Liver (tissue), 9 donors: ENCODE results near the gene SLC25A48. TPM values are rescaled to one million over a fixed set of nuclear protein-coding genes. Genes with fewer than 3 reads are reported as not detected.

Experiments used
- DNase-seq: peaks from one replicate; pipeline ENCODE4 v3.0.0-alpha.2; 2017; ENCODE audit warnings: low spot score
- H3K27ac ChIP-seq, 2 donors: one replicate each; pipeline ENCODE4 v1.7.0; 2013; ENCODE audit warnings: inconsistent platforms in 2 of 2, low read length in 2 of 2, control low read depth in 1 of 2, low read depth in 1 of 2, mild to moderate bottlenecking in 1 of 2
- H3K27me3 ChIP-seq, 4 donors: one replicate each; pipeline versions ENCODE4 v1.6.1 to v1.7.0; 2013; ENCODE audit warnings: low read length in 3 of 4, inconsistent platforms in 1 of 4, mild to moderate bottlenecking in 1 of 4, moderate library complexity in 1 of 4; ENCODE audit not compliant: control insufficient read depth in 4 of 4, insufficient read depth in 4 of 4
- H3K36me3 ChIP-seq, 4 donors: one replicate each; pipeline versions ENCODE4 v1.6.1 to v1.7.0; 2013; ENCODE audit warnings: low read length in 3 of 4, mild to moderate bottlenecking in 3 of 4, low read depth in 1 of 4, moderate library complexity in 1 of 4; ENCODE audit not compliant: control insufficient read depth in 4 of 4, insufficient read depth in 3 of 4
- H3K4me1 ChIP-seq, 4 donors: one replicate each; pipeline versions ENCODE4 v1.6.1 to v1.7.0; 2013; ENCODE audit warnings: low read length in 3 of 4, mild to moderate bottlenecking in 3 of 4, moderate library complexity in 1 of 4; ENCODE audit not compliant: control insufficient read depth in 4 of 4, insufficient read depth in 4 of 4
- H3K4me3 ChIP-seq, 3 donors: one replicate each; pipeline versions ENCODE4 v1.6.1 to v1.7.0; 2013; ENCODE audit warnings: low read length in 3 of 3, control low read depth in 1 of 3, low read depth in 1 of 3, mild to moderate bottlenecking in 1 of 3
- H3K9ac ChIP-seq, 2 donors: one replicate each; pipeline ENCODE4 v1.7.0; 2013; ENCODE audit warnings: low read length in 2 of 2, mild to moderate bottlenecking in 2 of 2, moderate library complexity in 2 of 2, control low read depth in 1 of 2, low read depth in 1 of 2
- H3K9me3 ChIP-seq, 4 donors: one replicate each; pipeline versions ENCODE4 v1.6.1 to v1.7.0; 2013; ENCODE audit warnings: low read length in 3 of 4; ENCODE audit not compliant: control insufficient read depth in 4 of 4
- EGR1 ChIP-seq, 2 donors: IDR thresholded peaks; 2 replicates each; pipeline ENCODE4 v1.6.1; 2016 to 2018; ENCODE audit warnings: antibody characterized with exemption in 2 of 2, low read depth in 2 of 2
- FOXA2 ChIP-seq: IDR thresholded peaks from 2 replicates; pipeline ENCODE4 v1.6.1; 2016; ENCODE audit warnings: antibody characterized with exemption
- GABPA ChIP-seq, 2 donors: IDR thresholded peaks in 1 of 2; conservative IDR thresholded peaks in 1 of 2; 2 replicates each; pipeline ENCODE4 v1.6.1; 2016; ENCODE audit warnings: antibody characterized with exemption in 2 of 2, mild to moderate bottlenecking in 1 of 2, moderate library complexity in 1 of 2
- HNF4A ChIP-seq, 2 donors: conservative IDR thresholded peaks; 2 replicates each; pipeline ENCODE4 v1.6.1; 2016; ENCODE audit warnings: antibody characterized with exemption in 2 of 2, mild to moderate bottlenecking in 2 of 2
- HNF4G ChIP-seq: IDR thresholded peaks from 2 replicates; pipeline ENCODE4 v1.6.1; 2016; ENCODE audit warnings: antibody characterized with exemption
- JUND ChIP-seq, 2 donors: IDR thresholded peaks; 2 replicates each; pipeline ENCODE4 v1.6.1; 2016; ENCODE audit warnings: antibody characterized with exemption in 2 of 2
- NR2F2 ChIP-seq: IDR thresholded peaks from 2 replicates; pipeline ENCODE4 v1.6.1; 2016; ENCODE audit warnings: antibody characterized with exemption
- RAD21 ChIP-seq, 2 donors: IDR thresholded peaks; 2 replicates each; pipeline ENCODE4 v1.6.1; 2016; ENCODE audit warnings: antibody characterized with exemption in 2 of 2, mild to moderate bottlenecking in 2 of 2
- RXRA ChIP-seq, 2 donors: IDR thresholded peaks; 2 replicates each; pipeline ENCODE4 v1.6.1; 2017 to 2018; ENCODE audit warnings: antibody characterized with exemption in 2 of 2, mild to moderate bottlenecking in 1 of 2
- SP1 ChIP-seq: IDR thresholded peaks from 2 replicates; pipeline ENCODE4 v1.6.1; 2018; ENCODE audit warnings: antibody characterized with exemption, mild to moderate bottlenecking
- YY1 ChIP-seq: IDR thresholded peaks from 2 replicates; pipeline ENCODE4 v1.6.1; 2016; ENCODE audit warnings: antibody characterized with exemption, mild to moderate bottlenecking
- WGBS: extraction: QIAGEN DNeasy Blood & Tissue Kit; methylation state at CpG from one replicate; pipeline ENCODE4 v1.1.7; 2013; 5-methylcytosine and 5-hydroxymethylcytosine counted together
- polyA plus RNA-seq, 2 donors: library from polyadenylated mRNA; stranded (reverse) in 1 of 2; unstranded in 1 of 2; fragments of 200-250 nt in 1 of 2; fragments of >200 nt in 1 of 2; fragmentation: Nextera tagmentation in 1 of 2; extraction: Ambion mirVana in 1 of 2; gene quantifications; one replicate each; pipeline versions ENCODE4 v1.2.1 to v1.2.3, GENCODE V29; 2013 to 2015
- total RNA-seq, 2 donors: library from RNA; depleted of rRNA; stranded (reverse); fragments of >200 nt; gene quantifications; one replicate each; pipeline ENCODE4 v1.2.3, GENCODE V29; 2014
- TF ChIP-seq, protein P1 (sequence below): IDR thresholded peaks from 2 replicates; pipeline ENCODE4 v1.6.1; 2016; ENCODE audit warnings: antibody characterized with exemption
- TF ChIP-seq, protein P2 (sequence below): IDR thresholded peaks from 2 replicates; pipeline ENCODE4 v1.6.1; 2016; ENCODE audit warnings: antibody characterized with exemption
- TF ChIP-seq, protein P3 (sequence below): fragments of 150-350 bp; IDR thresholded peaks from 2 replicates; pipeline ENCODE4 v1.5.1; 2017; ENCODE audit warnings: improper control_type of control experiment, low read depth, low read length; ENCODE audit not compliant: missing input control
- donor health status: healthy.
- donor health status: healthy.
- donor health status: healthy.
- donor health status: healthy.
- donor health status: healthy.

SLC25A48 gene
- total and polyA plus RNA-seq, 4 donors, result 0.24 to 1.1 (median 0.72) TPM

DNA sequence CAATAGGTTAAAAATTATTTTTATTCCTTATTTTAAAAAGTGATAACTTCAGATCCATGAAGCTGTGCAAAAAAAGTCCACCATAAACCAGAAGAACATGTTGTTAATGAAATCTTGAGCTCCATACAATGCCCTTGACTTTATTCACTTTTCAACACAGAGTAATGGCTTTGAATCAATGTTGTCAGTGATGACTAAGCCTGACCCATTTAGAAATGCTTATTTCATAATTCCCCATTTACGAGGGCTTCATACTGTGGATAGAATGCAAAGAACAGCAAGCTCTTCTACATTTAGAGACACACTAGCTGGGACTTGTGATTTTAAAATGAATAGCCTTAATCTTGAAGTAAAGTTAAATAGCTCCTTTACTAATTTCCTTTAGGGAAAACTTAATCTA lies 86.9 kb downstream of the SLC25A48 start:
- no peak for DNase-seq
- Histone ChIP-seq H3K27ac (no peak overlapping the region), H3K4me3 (no peak overlapping the region), H3K9ac (no peak overlapping the region), H3K36me3 (no peaks in the 10 kb centered on the region), H3K9me3 (no peaks in the 10 kb centered on the region), H3K4me1 (no peaks in the 10 kb centered on the region), H3K27me3 (no peaks in the 10 kb centered on the region)
- WGBS, result 49% methylated on average over 1 of the region's 1 CpG
- TF ChIP-seq, protein P1, sequence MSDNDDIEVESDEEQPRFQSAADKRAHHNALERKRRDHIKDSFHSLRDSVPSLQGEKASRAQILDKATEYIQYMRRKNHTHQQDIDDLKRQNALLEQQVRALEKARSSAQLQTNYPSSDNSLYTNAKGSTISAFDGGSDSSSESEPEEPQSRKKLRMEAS, result no peak
- TF ChIP-seq GABPA (IDR thresholded peaks at IDR 0.05 in 1 of 2, conservative IDR thresholded peaks at IDR 0.05 in 1 of 2), result no peak
- no peak for TF ChIP-seq NR2F2
- no peak for TF ChIP-seq RXRA (IDR thresholded peaks at IDR 0.05)
- TF ChIP-seq, protein P2, sequence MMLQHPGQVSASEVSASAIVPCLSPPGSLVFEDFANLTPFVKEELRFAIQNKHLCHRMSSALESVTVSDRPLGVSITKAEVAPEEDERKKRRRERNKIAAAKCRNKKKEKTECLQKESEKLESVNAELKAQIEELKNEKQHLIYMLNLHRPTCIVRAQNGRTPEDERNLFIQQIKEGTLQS, result no peak

DNA sequence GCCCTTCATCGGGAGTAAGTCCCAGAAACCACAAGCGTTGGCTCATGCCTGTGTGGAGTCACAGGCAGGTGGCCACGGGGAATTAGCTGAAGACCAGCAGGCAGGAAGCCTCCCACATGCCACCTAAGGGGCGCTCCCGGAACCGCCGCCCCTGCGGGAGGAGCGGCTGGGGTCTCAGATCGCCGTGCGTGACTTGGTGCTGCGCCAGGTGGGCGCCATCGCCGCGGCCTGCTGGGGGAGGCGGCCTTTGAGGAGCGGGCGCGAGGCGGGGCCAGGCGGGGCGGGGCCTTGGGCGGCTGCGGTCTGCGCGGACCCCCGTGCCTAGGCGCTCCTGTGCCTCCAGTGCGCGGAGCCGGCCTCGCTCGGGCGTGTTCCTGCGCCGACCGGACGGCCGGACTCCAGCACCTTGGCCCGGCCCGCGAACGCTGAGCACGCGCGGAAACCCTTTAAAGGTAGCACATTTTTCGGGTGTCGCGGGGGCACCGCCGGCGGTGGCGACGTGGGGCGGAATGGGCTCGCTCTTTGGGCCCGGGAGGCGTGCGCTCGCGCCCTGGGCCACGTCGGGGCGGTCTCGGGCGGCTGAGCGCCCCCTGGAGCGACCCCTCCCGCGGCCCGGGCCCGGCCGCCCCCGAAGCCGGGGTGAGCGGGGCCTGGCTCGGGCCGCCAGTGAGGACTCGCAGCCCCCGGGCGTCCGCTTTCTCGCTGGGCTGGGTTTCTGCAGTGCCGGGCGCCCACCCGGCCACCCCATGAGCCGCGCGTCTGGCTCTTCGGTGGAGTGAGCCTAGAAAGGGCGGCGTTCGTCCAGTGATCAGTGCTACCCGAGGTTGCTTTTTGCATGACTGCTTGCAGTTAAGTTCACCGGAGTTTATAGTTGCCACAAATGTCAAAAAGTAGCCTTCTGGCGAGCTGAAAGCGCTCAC lies 95.8 kb downstream of the SLC25A48 start:
- DNase-seq, result peak; percentile 36
- Histone ChIP-seq H3K27ac (no peak overlapping the region), H3K4me3 (peak overlapping the region in 2 of 3 donors; percentile 45 to 56), H3K9ac (no peak overlapping the region), H3K9me3 (no peaks in the 10 kb centered on the region), H3K36me3 (no peaks in the 10 kb centered on the region), H3K4me1 (peaks cover 0 to 9% (median 4%) of the 10 kb centered on the region in 4 donors), H3K27me3 (peaks cover 0 to 2% (median 0%) of the 10 kb centered on the region in 4 donors)
- WGBS, result 4% methylated on average over 99 of the region's 99 CpGs
- no peak for TF ChIP-seq FOXA2
- TF ChIP-seq, protein P1, result no peak
- no peak for TF ChIP-seq NR2F2
- no peak for TF ChIP-seq EGR1 (IDR thresholded peaks at IDR 0.05; ENCODE audit: low read depth in 2 of 2)
- TF ChIP-seq GABPA (IDR thresholded peaks at IDR 0.05 in 1 of 2, conservative IDR thresholded peaks at IDR 0.05 in 1 of 2), result no peak

DNA sequence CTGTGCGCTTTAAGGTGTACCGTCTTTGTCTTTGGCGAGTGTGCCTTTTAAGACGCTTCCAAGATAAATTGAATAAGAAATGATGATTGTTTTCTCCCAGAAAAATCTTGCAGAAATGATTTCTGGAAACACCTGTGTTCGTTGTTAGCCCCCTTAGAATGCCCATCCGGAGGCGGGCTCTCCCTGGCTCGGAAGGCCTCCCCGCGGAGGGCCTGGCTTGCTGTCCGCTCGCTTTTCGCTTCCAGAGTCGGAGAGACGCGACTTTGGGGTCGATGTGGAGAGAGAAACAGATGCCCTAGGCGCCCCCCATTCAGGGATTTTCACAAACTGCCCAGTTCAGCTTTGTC lies 96.5 kb downstream of the SLC25A48 start:
- Histone ChIP-seq H3K4me3 (no peak overlapping the region), H3K27me3 (peaks cover 0 to 2% (median 0%) of the 10 kb centered on the region in 4 donors)
- WGBS, result 53% methylated on average over 18 of the region's 18 CpGs

More for the DNA sequence above, 96.5 kb downstream of the SLC25A48 start:
- peaks cover 0 to 9% (median 4%) of the 10 kb centered on the region in 4 donors for H3K4me1 ChIP-seq
- no peaks in the 10 kb centered on the region for H3K36me3 ChIP-seq
- H3K9me3 ChIP-seq, result no peaks in the 10 kb centered on the region
- no peak for DNase-seq
- no peak for TF ChIP-seq HNF4A (conservative IDR thresholded peaks at IDR 0.05)
- no peak for TF ChIP-seq RAD21 (IDR thresholded peaks at IDR 0.05)
- no peak for TF ChIP-seq FOXA2
- no peak for TF ChIP-seq HNF4G
- no peak for TF ChIP-seq RXRA (IDR thresholded peaks at IDR 0.05)
- TF ChIP-seq YY1, result no peak
- TF ChIP-seq, protein P1, result no peak
- no peak for TF ChIP-seq EGR1 (IDR thresholded peaks at IDR 0.05; ENCODE audit: low read depth in 2 of 2)
- TF ChIP-seq JUND (IDR thresholded peaks at IDR 0.05), result no peak
- TF ChIP-seq, protein P3, sequence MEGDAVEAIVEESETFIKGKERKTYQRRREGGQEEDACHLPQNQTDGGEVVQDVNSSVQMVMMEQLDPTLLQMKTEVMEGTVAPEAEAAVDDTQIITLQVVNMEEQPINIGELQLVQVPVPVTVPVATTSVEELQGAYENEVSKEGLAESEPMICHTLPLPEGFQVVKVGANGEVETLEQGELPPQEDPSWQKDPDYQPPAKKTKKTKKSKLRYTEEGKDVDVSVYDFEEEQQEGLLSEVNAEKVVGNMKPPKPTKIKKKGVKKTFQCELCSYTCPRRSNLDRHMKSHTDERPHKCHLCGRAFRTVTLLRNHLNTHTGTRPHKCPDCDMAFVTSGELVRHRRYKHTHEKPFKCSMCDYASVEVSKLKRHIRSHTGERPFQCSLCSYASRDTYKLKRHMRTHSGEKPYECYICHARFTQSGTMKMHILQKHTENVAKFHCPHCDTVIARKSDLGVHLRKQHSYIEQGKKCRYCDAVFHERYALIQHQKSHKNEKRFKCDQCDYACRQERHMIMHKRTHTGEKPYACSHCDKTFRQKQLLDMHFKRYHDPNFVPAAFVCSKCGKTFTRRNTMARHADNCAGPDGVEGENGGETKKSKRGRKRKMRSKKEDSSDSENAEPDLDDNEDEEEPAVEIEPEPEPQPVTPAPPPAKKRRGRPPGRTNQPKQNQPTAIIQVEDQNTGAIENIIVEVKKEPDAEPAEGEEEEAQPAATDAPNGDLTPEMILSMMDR, result no peak
- no peak for TF ChIP-seq SP1
- no peak overlapping the region for H3K27ac ChIP-seq
- H3K9ac ChIP-seq, result no peak overlapping the region
